SKM-1 treated with dmso at 0.1 percent for 144 hours (cell line): ENCODE measurements around the gene BET1L.

Experiments
- DNase-seq: peaks from one replicate; lab custom pipeline; 2025; ENCODE audit not compliant: unreplicated experiment; lab: John Stamatoyannopoulos, UW

The BET1L gene

GRCh38 chr11:210803-211180 is 3.6 kb upstream of the BET1L start:
- no peak for DNase-seq

- no peak for DNase-seq
These were observed 3.1 kb upstream of the BET1L start for GRCh38 chr11:210122-210802.

GRCh38 chr11:209275-210121 is 2.3 kb upstream of the BET1L start:
- no peak for DNase-seq

- no peak for DNase-seq
These were observed 1.7 kb upstream of the BET1L start for GRCh38 chr11:208917-209260.

- peak; percentile 53 for DNase-seq
These were observed 1.1 kb upstream of the BET1L start for GRCh38 chr11:208181-208916.

GRCh38 chr11:207863-208180 is 623 bp upstream of the BET1L start:
- DNase-seq: no peak

GRCh38 chr11:206526-207207 is 532 bp downstream of the BET1L start:
- DNase-seq: no peak

GRCh38 chr11:206002-206384 is 1.2 kb downstream of the BET1L start:
- DNase-seq: no peak

- DNase-seq: no peak
These were observed 1.8 kb downstream of the BET1L start for GRCh38 chr11:205221-206001.

GRCh38 chr11:204587-205109 is 2.6 kb downstream of the BET1L start:
- DNase-seq: no peak

- no peak for DNase-seq
These were observed 3.1 kb downstream of the BET1L start for GRCh38 chr11:203945-204586.

- DNase-seq: no peak
These were observed 3.9 kb downstream of the BET1L start for GRCh38 chr11:203056-203944.

- DNase-seq: no peak
These were observed 4.7 kb downstream of the BET1L start for GRCh38 chr11:202490-202889.

- no peak for DNase-seq
These were observed 5.2 kb downstream of the BET1L start for GRCh38 chr11:201966-202365.

GRCh38 chr11:200224-201003 is 6.8 kb downstream of the BET1L start:
- no peak for DNase-seq

GRCh38 chr11:199782-200181 is 7.4 kb downstream of the BET1L start:
- no peak for DNase-seq

GRCh38 chr11:199004-199581 is 8.1 kb downstream of the BET1L start:
- DNase-seq: no peak

GRCh38 chr11:198236-198806 is 8.9 kb downstream of the BET1L start:
- no peak for DNase-seq
